CD4-positive, alpha-beta T cell treated with Interleukin-6 at 100 ng/mL for 8 hours (primary cell): ENCODE data around the gene OSBPL1A.

Source experiments
- DNase-seq: peaks from one replicate; pipeline ENCODE4 v3.0.0-alpha.2; 2020; ENCODE audit warnings: mixed read lengths, low spot score

OSBPL1A gene

GRCh38 chr18:24266131-24266530 lies 131.5 kb downstream of the OSBPL1A start:
- DNase-seq = no peak

GRCh38 chr18:24265502-24266064 lies 132.0 kb downstream of the OSBPL1A start:
- DNase-seq = no peak

GRCh38 chr18:24263050-24263449 lies 134.6 kb downstream of the OSBPL1A start:
- no peak for DNase-seq

- DNase-seq = no peak
Observed at GRCh38 chr18:24262087-24262486, 135.5 kb downstream of the OSBPL1A start.

- DNase-seq = no peak
Observed at GRCh38 chr18:24259869-24260641, 137.6 kb downstream of the OSBPL1A start.

GRCh38 chr18:24254071-24254470 lies 143.6 kb downstream of the OSBPL1A start:
- DNase-seq = no peak

- DNase-seq = no peak
Observed at GRCh38 chr18:24249716-24250115, 147.9 kb downstream of the OSBPL1A start.

- no peak for DNase-seq
Observed at GRCh38 chr18:24248359-24248758, 149.3 kb downstream of the OSBPL1A start.

- DNase-seq = no peak
Observed at GRCh38 chr18:24246143-24246542, 151.5 kb downstream of the OSBPL1A start.

GRCh38 chr18:24244698-24245097 lies 152.9 kb downstream of the OSBPL1A start:
- DNase-seq = no peak

- no peak for DNase-seq
Observed at GRCh38 chr18:24243677-24244076, 153.9 kb downstream of the OSBPL1A start.

GRCh38 chr18:24239341-24239740 lies 158.3 kb downstream of the OSBPL1A start:
- DNase-seq = no peak

GRCh38 chr18:24238387-24238786 lies 159.2 kb downstream of the OSBPL1A start:
- DNase-seq = no peak

- no peak for DNase-seq
Observed at GRCh38 chr18:24234850-24235418, 162.7 kb downstream of the OSBPL1A start.

- DNase-seq = no peak
Observed at GRCh38 chr18:24234330-24234729, 163.3 kb downstream of the OSBPL1A start.

GRCh38 chr18:24232800-24233199 lies 164.8 kb downstream of the OSBPL1A start:
- DNase-seq = no peak

GRCh38 chr18:24231773-24232735 lies 165.6 kb downstream of the OSBPL1A start:
- no peak for DNase-seq

- DNase-seq = no peak
Observed at GRCh38 chr18:24230766-24231165, 166.9 kb downstream of the OSBPL1A start.

GRCh38 chr18:24228667-24229041 lies 169.0 kb downstream of the OSBPL1A start:
- no peak for DNase-seq

- DNase-seq = no peak
Observed at GRCh38 chr18:24227977-24228666, 169.5 kb downstream of the OSBPL1A start.

GRCh38 chr18:24220318-24220688 lies 177.3 kb downstream of the OSBPL1A start:
- no peak for DNase-seq
